ENCODE measurements around the gene TMEM151A.
"Not testable (repeated sequence)": the region's sequence is repeated elsewhere in the genome, so short reads cannot be mapped to it uniquely, and the experiment has no call there.

The TMEM151A gene

GRCh38 chr11:66310324-66310723, 18.6 kb downstream of the TMEM151A start:
- no peak for DNase-seq

GRCh38 chr11:66310803-66311440, 19.2 kb downstream of the TMEM151A start:
- not testable (repeated sequence) for DNase-seq

- no peak for DNase-seq
These were observed 19.8 kb downstream of the TMEM151A start for GRCh38 chr11:66311470-66311964.

- peak; percentile 95 for DNase-seq
These were observed 20.4 kb downstream of the TMEM151A start for GRCh38 chr11:66311965-66312548.

- peak; percentile 100 for DNase-seq
These were observed 21.0 kb downstream of the TMEM151A start for GRCh38 chr11:66312549-66313320.

GRCh38 chr11:66313321-66314185, 21.9 kb downstream of the TMEM151A start:
- DNase-seq: no peak

GRCh38 chr11:66314186-66314501, 22.4 kb downstream of the TMEM151A start:
- no peak for DNase-seq

- no peak for DNase-seq
These were observed 23.1 kb downstream of the TMEM151A start for GRCh38 chr11:66314561-66315497.

- no peak for DNase-seq
These were observed 23.8 kb downstream of the TMEM151A start for GRCh38 chr11:66315498-66315885.

GRCh38 chr11:66315921-66316811, 24.5 kb downstream of the TMEM151A start:
- DNase-seq: no peak

GRCh38 chr11:66316849-66317251, 25.2 kb downstream of the TMEM151A start, which contains the start of gene CD248:
CD248 (minus strand) TSS chr11:66317044; CDS start chr11:66317027, 17 bp downstream.
- no peak for DNase-seq

GRCh38 chr11:66317322-66317722, 25.6 kb downstream of the TMEM151A start:
- DNase-seq: no peak

GRCh38 chr11:66317723-66318599, 26.3 kb downstream of the TMEM151A start:
- DNase-seq: no peak

- DNase-seq: no peak
These were observed 26.9 kb downstream of the TMEM151A start for GRCh38 chr11:66318600-66318970.

- not testable (repeated sequence) for DNase-seq
These were observed 28.6 kb downstream of the TMEM151A start for GRCh38 chr11:66320289-66320688.

- DNase-seq: not testable (repeated sequence)
These were observed 29.1 kb downstream of the TMEM151A start for GRCh38 chr11:66320748-66321147.

GRCh38 chr11:66321606-66322005, 29.9 kb downstream of the TMEM151A start:
- DNase-seq: no peak

GRCh38 chr11:66322732-66323427, 31.2 kb downstream of the TMEM151A start:
- DNase-seq: no peak

- no peak for DNase-seq
These were observed 32.0 kb downstream of the TMEM151A start for GRCh38 chr11:66323684-66324083.

All from T-helper 9 cell (primary cell).